ENCODE data around the gene SLC17A3.

DNA sequence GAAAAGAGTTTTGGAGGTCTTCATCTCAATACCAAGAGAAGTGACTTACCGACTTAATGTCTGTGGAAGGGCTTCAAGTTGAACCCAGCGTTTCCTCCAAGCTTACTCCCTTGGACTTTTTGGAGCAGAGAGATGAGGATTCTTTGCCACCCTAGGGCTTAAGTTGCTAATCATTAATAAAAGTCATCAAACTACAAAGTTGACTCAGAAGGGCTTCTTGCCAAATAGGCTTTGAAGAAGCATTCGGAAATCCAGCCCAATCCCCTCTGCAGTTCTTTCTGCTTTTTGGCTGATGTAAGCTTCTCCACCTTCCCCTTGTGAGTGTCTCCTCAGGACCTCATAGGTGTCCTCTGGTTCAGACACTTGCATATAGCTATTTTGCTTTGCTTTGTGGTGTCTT, at the start of gene SLC17A3:
- TF ChIP-seq FOXM1 (IDR thresholded peaks at IDR 0.05; ENCODE audit: borderline replicate concordance, low read depth) (no peak), TAF1 (IDR thresholded peaks at IDR 0.05; ENCODE audit: low read depth) (no peak), REST (IDR thresholded peaks at IDR 0.05; ENCODE audit: low read depth) (no peak), YY1 (IDR thresholded peaks at IDR 0.05; ENCODE audit: low read depth) (no peak), EP300 (IDR thresholded peaks at IDR 0.05; ENCODE audit: borderline replicate concordance) (no peak), TEAD4 (IDR thresholded peaks at IDR 0.05) (no peak), EGR1 (IDR thresholded peaks at IDR 0.05) (no peak), TCF12 (IDR thresholded peaks at IDR 0.05; ENCODE audit: low read depth) (no peak)
- TF ChIP-seq, protein P1, sequence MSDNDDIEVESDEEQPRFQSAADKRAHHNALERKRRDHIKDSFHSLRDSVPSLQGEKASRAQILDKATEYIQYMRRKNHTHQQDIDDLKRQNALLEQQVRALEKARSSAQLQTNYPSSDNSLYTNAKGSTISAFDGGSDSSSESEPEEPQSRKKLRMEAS (IDR thresholded peaks at IDR 0.05), result no peak
